GM18502 (cell line): ENCODE results near the gene KANSL1.
"Not testable (repeated sequence)": the region's sequence is repeated elsewhere in the genome, so short reads cannot be mapped to it uniquely, and the experiment has no call there.

ENCODE experiments used
- ATAC-seq: cut with Tn5 transposase; IDR thresholded peaks from one replicate; pipeline ENCODE4 v1.9.1; 2021; ENCODE audit warnings: mild to moderate bottlenecking; ENCODE audit not compliant: unreplicated experiment, poor library complexity

KANSL1 gene

DNA sequence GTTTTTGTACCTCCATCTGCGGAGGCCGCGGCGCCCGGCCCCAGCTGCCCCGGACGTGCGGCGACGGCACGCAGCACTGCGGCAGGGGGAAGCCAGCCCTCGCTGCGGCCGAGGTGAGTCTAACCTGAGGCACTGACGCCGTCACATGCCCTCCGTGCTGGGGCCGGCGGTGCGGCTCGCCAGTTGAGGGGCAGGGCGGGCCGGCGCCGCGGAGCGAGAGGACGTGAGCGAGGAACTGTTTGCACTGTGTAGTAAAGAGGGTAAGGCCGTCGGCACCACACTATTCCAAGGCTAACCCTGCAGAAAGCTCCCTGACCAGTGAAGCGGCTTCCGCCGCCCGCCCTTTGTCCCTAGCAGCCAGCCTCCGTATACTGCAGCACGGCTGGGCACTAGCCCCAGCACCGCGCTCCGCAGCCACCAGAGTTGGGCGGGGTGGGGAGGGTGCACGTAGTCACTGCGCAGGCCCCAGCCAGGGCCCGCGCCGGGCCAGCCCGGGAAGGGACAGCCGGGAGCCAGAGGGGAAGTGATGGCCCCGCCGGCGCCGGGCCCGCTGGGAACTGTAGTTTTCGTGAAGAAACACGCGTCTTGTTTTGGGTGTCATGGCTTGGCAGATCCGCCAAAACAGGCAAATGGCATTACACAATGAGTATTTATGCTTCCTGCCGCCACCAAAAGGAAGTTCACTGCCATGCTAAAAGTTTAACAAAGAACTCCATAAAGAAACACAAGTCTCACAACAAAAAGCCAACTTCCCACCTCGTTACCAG lies 580 bp upstream of the KANSL1 start:
- peak; percentile 67 for ATAC-seq

DNA sequence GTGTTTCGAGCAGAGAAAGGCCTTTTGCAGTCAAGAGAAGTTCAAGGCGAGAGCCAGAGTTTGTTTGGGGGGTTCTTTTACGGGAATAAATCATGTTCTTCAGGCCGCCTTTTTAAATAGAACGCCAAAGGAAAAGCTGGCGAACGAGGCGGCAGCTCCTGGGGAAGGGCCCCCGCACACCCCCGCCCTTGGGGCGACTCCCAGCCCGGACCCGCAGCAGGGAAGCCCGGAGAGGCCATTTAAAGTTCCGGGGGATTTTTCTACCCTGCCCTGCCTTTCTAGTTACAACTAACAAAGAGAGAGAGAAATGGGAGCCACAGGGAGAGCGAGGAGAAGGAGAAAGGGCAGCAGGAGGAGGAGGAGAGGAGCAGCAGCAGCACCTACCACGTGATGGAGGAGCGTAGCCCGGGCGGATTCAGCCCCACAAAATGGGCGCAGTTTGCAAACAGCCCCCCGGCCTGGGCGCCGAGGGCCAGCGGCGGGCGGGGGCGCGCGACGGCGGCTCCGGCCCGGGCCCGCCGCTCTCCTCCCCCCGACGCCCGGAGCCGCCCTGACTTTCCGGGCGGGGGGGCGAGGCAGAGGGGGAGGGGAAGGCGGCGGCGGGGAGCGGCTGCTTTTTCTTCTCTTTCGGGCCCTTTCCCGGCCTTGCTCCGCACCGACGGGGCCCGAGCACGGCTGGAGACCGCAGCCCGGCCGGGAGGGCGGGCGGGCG lies 634 bp downstream of the KANSL1 start:
- ATAC-seq: peak; percentile 30

DNA sequence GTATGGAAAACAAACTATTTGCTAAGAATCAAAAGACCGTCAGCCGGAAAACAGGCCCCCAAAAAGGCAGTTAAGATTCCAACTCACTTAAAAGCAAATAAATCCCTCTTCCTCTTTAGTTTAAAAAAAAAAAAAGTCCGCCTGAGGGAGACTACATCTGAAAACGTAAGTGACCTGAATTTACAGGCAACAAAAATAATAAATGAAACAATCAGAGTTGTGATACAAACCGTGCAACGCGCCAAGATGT lies 1.1 kb downstream of the KANSL1 start:
- ATAC-seq: no peak

DNA sequence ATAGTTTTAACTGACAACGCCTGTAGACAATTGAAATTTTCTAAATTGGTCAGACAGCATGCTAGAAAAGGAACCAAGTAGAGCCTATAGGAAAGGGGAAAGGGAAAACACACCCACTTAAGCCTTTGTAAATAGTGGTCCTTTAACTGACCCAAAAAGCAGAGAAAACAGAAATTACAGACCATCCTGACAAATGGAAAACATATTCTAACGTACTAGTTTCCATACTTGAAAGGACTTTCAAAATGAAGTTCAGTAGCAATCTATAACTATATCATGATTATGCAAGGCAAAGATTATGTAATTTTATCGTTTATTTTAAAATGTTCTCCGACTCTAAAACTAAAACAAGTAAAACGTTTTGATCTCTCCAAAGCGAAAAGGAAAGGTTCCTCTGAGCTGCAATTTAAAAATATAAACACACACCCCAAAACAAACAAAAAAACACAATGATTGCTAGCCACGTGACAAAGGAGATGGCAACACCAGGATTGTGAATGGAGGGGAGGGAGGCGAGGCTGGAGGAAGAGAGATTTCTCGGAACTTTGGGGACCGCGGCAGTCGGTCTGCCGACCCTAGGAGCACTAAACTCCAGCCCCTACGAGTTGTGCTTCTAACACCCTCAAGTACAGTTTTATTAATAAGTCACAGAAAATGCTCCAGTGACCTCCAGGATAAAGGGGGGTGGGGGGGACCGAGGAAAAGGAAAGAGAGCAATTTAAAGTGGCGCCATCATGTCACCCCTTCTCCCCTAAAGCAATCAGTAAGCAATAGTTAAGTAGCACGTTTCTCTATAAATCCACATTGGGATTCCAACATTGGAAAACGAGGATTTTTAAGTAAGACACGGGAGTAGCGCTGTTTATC lies 1.7 kb downstream of the KANSL1 start:
- no peak for ATAC-seq

DNA sequence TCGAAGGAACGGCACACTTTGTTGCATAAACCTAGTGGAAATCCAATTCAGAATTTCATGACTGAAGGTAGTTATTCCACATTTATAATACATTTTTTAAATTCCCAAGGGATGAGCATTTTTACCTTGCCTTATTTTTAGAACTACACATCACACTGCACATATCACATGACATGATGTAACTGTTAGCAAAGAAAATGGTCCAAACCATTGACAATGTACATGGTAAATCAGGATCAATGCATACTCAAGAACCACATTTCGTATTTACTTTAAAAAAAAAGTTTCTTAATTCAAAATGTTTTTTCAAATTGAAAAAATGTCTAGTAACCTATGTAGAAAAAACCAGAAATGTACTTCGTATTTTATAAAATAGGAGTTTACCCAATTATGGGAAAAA lies 2.5 kb downstream of the KANSL1 start:
- no peak for ATAC-seq

DNA sequence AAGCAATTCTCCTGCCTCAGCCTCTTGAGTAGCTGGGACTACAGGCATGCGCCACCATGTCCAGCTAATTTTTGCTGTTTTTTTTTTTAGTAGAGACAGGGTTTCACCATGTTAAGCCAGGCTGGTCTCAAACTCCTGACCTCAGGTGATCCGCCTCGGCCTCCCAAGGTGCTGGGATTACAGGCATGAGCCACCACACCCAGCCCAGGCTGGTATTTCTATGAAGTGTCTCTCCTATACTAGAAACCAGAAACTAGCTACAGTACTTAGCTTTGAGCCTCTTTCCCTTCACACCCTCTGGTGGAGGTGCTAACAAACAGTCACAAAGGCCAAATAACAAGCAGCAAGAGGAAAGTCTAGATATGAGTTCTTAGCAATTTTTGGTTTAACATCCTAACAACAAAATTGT lies 6.4 kb downstream of the KANSL1 start:
- ATAC-seq: not testable (repeated sequence)

DNA sequence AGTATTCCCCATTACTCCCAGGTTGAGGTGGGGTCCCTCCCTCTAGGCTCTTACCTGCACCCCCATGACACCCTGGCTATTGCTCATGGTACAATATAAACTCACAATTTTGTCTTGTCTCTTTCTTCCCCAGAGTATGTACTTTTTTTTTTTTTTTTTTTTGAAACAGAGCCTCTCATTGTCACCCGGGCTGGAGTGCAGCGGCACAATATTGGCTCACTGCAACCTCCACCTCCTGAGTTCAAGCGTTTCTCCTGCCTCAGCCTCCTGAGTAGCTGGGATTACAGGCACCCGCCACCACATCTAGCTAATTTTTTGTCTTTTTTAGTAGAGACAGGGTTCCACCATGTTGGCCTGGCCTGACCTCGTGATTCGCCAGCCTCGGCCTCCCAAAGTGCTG lies 8.5 kb downstream of the KANSL1 start:
- ATAC-seq: no peak

DNA sequence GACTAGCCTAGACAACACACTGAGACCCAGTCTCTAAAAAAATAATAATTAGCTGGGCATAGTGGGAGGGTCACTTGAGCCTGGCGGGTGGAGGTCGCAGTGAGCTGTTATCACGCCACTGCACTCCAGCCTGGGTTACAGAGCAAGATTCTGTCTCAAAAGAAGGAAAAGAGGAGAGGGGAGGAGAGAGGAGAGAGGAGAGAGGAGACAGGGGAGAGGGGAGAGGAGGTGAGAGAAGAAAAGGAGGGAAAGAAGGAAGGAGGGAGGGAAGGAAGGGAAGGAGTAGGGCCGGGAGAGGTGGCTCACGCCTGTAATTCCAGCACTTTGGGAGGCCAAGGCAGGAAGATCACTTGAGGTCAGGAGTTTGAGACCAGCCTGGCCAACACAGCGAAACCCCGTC lies 9.8 kb downstream of the KANSL1 start:
- not testable (repeated sequence) for ATAC-seq

DNA sequence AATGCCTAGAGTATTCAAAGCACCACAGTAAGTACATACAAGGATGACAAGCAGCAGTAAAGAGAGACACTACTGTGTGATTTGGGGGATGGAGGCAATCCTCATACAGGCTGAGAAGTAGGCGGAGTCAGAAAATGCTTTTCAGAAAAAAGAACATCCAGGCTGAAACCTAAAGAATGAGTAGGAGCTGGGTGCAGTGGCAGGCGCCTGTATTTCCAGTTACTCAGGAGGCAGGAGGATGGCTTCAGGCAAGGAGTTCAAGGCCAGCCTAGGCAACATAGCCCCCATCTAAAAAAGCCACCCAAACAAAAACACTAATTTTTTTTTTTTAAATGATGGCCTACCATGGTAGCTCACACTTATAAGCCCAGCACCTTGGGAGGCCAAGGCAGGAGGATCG lies 10.3 kb downstream of the KANSL1 start:
- ATAC-seq: no peak

DNA sequence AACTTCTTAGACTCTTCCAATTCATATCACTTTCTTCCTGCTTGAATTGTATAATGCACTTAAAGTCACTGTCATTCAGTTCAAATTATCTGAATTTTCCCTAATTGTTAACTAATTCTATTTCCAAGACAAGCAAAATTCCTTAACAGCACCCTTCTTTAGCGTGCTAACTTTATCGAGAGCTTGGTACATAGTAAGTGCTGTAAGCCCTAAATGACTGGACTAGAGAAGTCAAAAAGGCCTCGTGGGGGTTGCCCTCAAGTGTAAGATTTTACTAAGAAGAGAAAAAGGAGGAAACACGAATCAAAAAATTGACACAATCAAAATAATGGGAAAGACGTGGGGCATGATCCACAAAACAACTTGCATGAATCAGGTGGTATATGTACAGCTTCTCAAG lies 11.3 kb downstream of the KANSL1 start:
- ATAC-seq: no peak

DNA sequence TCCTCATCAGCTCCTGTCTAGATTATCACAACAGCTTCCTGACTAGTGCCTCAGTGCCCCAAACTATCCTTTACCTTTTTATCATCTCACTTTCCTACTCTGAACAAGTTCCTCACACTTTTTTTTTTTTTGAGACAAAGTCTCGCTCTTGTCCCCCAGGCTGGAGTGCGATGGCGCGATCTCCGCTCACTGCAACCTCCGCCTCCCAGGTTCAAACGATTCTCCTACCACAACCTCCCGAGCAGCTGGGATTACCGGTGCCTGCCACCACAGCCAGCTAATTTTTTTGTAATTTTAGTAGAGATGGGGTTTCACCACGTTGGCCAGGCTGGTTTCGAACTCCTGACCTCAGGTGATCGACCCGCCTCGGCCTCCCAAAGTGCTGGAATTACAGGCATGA lies 11.9 kb downstream of the KANSL1 start:
- not testable (repeated sequence) for ATAC-seq

DNA sequence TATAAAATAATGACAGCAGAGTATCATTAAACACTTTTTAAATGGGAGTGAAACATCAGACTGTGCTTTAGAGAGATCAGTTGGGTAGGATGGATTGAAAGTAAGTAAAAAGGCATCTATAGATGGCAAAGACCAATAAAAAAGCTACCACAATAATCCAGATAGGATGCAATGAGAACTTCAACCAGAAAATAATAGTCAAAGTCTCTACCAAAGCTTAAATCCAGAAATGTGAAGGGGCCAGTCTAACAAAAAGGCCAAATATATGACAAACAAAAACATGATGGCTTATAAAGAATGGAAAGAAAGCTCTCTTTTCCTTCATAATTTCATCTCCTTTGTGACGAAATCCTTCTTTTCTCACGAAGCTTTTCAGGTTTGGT lies 12.3 kb downstream of the KANSL1 start:
- no peak for ATAC-seq

DNA sequence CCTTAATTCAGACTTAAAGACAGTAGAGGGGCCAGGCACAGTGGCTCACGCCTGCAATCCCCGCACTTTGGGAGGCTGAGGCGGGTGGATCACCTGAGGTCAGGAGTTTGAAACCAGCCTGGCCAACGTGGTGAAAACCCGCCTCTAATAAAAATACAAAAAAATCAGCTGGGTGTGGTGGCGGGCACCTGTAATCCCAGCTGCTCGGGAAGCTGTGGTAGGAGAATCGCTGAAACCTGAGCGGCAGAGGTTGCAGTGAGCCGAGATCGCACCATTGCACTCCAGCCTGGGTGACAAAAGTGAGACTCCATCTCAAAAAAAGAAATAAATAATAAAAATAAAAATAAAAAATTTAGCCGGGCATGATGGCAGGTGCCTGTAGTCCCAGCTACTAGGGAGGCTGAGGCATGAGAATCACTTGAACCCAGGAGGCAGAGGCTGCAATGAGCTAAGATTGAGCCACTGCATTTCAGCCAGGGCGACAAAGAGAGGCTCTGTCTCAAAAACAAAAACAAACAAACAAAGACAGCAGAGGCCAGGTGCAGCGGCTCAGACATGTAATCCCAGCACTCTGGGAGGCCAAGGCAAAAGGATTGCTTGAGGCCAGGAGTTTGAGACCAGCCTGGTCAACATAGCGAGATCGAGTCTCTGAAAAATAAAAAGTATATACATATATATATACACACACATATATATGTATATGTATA lies 12.9 kb downstream of the KANSL1 start:
- ATAC-seq: not testable (repeated sequence)

DNA sequence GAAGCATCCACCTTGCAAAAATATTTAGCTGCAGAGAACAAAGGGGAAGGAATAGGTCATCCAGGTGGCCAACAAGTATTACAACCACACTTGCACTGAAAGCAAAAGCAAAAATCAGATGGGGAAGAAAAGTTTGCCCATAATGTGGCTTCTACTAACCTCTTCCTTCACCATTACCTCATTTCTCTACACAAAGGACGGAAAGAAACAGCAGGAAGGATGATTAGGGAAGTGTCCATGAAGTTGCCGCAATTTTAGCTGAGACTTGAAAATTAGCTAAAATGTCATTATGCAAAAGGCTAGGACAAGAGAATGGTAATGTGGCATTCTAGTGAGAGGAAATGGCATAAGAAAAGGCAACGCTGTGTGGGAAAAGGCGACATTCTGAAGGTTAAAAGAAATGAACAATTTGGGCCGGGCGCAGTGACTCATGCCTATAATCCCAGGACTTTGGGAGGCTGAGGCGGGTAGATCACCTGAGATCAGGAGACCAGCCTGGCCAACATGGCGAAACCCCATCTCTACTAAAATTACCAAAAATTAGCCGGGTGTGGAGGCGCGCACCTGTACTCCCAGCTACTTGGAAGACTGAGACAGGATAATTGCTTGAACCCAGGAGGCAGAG lies 13.7 kb downstream of the KANSL1 start:
- no peak for ATAC-seq

DNA sequence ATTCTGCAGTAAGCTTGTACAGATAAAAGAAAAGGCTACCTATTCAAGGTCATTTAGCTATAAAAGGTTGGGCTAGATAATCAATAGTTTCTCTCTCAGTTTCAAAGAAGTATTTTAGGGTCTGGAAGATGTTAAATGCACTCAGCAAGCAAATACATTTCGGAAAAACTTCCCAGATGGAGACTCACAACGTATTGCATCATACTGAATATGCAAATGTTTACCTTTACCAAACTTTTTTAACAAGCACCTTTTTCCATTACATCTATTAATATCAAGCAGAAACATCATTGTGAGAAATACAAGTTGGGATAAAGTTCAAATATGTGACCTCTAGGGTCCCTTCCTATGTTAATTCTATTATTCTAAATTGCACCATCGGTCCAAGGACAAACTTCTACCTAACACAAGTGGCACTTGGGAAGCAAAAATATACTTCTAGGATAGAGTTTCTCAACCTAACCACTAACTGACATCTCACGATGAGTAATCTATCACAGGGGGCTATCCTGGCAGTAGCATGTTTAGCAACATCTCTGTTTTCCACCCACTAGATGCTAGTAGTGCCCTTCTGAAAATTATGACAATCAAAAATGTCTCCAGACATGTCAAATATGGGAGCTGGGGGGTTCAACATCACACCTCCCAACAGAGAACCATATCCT lies 14.5 kb downstream of the KANSL1 start:
- no peak for ATAC-seq

DNA sequence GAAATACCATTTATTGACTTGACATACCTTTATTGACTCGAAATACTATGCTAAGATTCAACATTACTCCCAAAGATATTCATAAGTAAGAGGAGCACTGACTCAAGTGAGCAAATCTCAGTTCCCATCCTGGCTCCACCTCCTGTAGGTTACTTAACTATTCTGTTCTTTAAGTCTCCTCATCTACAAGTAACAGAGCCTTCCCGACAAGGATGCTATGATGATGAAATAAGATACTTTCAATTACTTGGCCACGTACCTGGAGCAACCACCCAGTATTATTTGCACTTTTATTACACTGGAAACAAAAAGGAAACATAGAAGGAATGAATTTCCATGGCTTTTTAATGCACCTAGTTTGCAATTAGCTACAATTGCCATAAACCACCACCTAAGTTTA lies 16.3 kb downstream of the KANSL1 start:
- no peak for ATAC-seq

DNA sequence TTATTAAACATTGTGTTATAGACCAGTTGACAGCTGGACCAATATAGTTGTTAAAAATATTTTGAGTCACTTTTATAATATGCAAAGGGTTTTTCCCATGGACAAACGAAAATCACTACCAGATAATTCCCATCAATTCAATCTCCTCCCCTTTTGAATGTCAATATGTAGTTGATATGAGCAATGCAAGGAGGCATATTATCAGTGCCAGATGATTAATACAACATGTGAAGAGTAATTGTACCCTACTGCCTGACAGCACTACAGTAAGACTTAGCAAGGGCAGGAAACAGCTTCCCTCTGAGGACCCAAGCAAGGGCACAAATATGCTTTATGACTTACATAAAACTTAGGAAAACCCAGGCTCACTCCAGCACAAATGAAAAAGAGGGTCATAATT lies 17.3 kb downstream of the KANSL1 start:
- ATAC-seq: no peak

DNA sequence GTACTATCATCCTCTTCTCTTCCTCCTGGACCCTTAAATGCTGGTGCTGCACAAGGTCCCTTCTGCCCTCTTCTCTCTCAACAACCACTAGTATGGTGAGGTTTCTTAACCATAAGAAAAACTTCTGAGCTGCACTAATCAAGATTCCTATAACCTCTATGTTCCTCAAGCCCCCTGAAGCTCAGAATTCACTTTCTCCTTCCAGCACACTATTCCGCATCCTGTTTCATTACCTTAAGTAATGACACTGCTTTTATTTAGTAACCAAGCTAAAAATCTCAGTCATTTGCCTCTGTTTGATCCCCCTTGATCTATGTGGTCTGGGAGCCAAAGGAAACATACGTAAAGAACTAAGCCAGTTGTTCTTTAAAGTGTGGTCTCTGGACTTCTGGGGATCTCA lies 20.1 kb downstream of the KANSL1 start:
- no peak for ATAC-seq

DNA sequence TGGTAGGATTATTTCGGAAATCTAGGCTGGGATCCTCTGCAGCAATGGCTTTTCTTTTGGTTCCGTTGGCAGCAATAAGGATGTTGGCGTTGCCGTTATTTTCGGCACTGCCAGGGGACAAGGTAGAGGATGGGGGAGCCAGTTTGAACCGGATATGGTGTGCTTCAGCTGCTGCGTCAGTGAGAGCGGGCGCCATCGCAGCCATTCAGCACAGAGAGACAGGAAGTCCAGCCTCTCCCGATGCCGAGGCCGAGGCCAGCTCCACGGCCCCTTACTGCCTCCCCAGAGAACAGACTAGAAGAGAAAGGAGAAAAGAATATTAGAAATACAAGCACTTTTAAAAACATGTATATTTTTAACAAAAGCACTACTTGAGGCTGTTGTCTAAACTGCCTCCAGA lies 21.3 kb downstream of the KANSL1 start:
- ATAC-seq: no peak
